Erythroblast (primary cell): ENCODE data around the gene LRP11.
"Not testable (repeated sequence)": the region's sequence is repeated elsewhere in the genome, so short reads cannot be mapped to it uniquely, and the experiment has no call there.

ENCODE experiments used
- DNase-seq, 2 experiments: peaks; one replicate each; lab custom pipeline; 2025; lab: John Stamatoyannopoulos, UW
- GATA1 ChIP-seq: IDR thresholded peaks from 2 replicates; pipeline ENCODE4 v1.6.1; 2011; ENCODE audit warnings: low read depth, mild to moderate bottlenecking, control low read depth, low read length, moderate library complexity
- POLR2A ChIP-seq: IDR thresholded peaks from 2 replicates; pipeline ENCODE4 v1.6.1; 2011; ENCODE audit warnings: mild to moderate bottlenecking, low read length

LRP11 gene

GRCh38 chr6:149903938-149904611 is 39.9 kb upstream of the LRP11 start:
- no peak for DNase-seq
- no peak for TF ChIP-seq GATA1
- no peak for TF ChIP-seq POLR2A

- TF ChIP-seq POLR2A (no peak), GATA1 (no peak)
- no peak for DNase-seq
Observed at GRCh38 chr6:149901444-149902140, 37.4 kb upstream of the LRP11 start.

DNA sequence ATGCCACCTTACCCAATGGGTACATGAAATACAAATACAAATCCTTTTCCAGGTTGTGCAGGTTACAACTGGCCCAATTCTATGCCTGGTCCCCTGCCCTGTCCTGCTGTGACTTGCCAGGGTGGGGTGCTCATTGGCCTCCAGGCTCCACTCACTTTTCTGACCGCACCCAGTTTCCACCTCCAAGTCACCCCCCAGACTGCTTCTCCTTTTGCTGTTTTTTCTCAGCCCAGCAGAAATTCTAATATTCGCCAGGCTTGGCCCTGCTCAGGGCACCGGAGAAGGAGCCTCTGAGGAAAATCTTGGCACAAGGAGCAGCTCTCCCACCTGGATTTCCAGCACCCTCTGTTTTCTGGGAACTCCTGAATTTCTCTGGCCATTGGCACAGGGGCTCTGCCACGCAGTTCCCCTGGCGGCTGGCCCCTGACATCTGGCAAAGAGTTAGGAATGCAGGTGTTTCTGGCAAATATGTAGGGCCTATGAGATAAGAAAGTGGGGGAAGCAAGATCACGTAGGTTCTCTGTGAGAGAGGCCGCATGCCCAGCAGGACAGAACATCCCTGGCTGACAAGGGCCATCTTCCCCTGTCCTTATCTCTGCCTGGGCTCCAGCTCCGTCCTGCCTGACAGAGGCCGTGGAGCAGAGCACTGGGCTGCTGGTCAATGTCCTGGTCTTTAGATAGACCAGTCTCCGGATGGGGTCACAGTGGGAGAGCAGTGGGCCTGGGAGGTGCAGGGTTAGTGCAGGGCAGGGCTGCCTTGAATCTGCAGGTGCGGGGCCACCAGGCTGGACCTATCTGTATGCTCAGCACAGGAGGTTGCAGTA is 36.7 kb upstream of the LRP11 start:
- no peak for DNase-seq
- TF ChIP-seq POLR2A = no peak
- no peak for TF ChIP-seq GATA1

DNA sequence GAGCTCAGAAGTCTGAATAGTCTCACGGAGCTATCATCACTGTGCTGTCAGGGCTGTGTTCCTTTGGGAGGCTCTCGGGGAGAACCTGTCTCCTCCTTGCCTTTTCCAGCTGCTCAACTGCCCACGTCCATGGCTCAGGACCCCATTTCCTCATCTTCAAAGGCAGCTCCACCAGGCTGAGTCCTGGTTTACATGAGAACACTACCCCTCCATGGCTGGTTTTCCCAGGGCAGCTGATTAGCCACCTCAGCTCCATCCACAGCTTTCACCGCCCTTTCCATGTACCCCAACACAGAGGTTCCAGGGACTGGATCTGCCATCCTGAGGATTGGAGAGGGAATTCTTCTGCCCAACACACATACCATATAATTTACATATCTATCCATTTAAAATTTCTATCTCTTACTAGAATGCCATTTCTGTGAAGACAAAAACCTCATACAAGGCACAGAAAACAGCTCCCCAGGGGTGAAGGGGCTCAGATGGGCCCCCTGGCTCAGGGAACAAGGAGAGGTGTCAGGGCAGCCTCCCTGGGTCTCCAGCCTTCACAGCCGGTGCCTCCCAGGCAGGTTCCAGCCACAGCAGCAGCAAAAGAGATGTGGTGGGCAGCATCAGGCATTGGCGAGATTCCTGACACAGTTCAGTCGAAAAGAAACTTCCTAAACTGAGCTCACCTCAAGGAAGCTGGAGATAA is 35.9 kb upstream of the LRP11 start:
- TF ChIP-seq POLR2A = no peak
- TF ChIP-seq GATA1 = no peak
- DNase-seq = no peak

- TF ChIP-seq POLR2A = no peak
- TF ChIP-seq GATA1 = no peak
- no peak for DNase-seq
Observed at GRCh38 chr6:149899486-149899885, 35.3 kb upstream of the LRP11 start.

- no peak for DNase-seq
Observed at GRCh38 chr6:149898966-149899365, 34.8 kb upstream of the LRP11 start.

GRCh38 chr6:149897855-149898744 is 33.9 kb upstream of the LRP11 start, which contains the start of gene RAET1E:
RAET1E (minus strand) TSS chr6:149898113; CDS start chr6:149890901, 7,212 bp downstream.
- TF ChIP-seq POLR2A (no peak), GATA1 (no peak)
- peak in 1 of 2 experiments; percentile 9 for DNase-seq

More at GRCh38 chr6:149898966-149899365, 34.8 kb upstream of the LRP11 start:
- TF ChIP-seq GATA1 (no peak), POLR2A (no peak)

DNA sequence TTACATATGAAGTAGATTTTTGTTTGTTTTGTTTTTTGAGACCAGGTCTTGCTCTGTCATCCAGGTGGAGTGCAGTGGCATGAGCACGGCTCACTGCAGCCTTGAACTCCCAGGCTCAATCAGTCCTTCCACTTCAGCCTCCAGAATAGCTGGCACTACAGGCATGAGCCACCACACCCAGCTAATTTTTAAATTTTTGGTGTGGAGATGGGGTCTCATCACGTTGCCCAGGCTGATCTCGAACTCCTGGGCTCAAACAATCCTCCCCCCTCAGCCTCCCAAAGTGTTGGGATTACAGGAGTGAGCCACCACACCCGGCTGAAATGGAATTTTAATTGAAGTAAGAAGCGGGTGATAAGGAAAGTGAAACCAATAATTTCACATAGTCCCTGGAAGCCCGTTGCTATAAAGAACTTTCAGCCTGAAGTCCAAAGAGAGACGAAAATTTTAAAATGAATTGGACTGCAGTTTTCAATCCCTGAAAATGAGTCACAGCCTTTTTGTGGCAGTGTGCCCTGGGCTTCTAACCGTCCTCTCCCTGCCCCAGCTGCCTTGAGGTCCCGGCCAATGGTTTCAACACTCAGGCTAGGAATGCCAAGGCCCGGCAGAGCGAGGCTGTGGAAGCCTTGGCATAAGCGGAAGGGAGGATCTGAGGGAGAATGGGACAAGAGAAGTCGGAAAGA is 33.0 kb upstream of the LRP11 start:
- TF ChIP-seq GATA1 (no peak), POLR2A (no peak)
- no peak for DNase-seq

DNA sequence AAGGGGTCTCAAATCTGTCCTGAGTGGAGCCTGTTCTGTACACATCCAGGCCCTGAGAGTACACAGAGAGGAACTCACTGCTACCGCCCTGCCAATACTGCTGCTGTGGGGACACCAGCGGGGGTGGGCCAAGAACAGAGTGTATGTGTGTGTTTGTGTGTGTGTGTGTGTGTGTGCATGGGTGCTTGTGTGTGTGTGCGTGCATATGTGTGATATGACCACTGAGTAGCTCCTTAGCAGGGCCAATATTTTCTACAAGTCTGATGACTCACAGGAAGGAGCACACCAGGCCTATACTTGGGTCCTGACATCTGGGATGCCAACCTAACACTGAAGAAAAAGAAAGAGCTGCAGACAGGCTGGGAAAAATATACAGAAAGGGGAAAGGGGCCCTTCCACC is 32.3 kb upstream of the LRP11 start:
- TF ChIP-seq GATA1 = no peak
- TF ChIP-seq POLR2A = no peak
- DNase-seq = no peak

GRCh38 chr6:149895833-149896271 is 31.7 kb upstream of the LRP11 start:
- TF ChIP-seq GATA1 = no peak
- TF ChIP-seq POLR2A = no peak
- peak in 1 of 2 experiments; percentile 6 for DNase-seq

- no peak for TF ChIP-seq GATA1
- TF ChIP-seq POLR2A = no peak
- no peak for DNase-seq
Observed at GRCh38 chr6:149895048-149895590, 31.0 kb upstream of the LRP11 start.

DNA sequence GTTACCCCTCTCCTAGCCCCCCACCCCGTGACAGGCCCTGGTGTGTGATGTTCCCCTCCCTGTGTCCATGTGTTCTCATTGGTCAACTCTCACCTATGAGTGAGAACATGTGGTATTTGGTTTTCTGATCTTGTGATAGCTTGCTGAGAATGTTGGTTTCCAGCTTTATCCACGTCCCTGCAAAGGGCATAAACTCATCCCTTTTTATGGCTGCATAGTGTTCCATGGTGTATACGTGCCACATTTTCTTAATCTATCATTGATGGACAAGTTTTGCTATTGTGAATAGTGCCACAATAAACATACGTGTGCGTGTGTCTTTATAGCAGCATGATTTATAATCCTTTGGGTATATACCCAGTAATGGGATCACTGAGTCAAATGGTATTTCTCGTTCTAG is 27.7 kb upstream of the LRP11 start:
- not testable (repeated sequence) for DNase-seq
